Peyer's patch (tissue), 4 donors: Measurements from ENCODE around the gene TMBIM4. TPM values are rescaled to one million over a fixed set of nuclear protein-coding genes. Genes with fewer than 3 reads are reported as not detected.

Source experiments
- DNase-seq, 3 donors: peaks; one replicate each; pipeline ENCODE4 v3.0.0-alpha.2; 2017 to 2019
- H3K27ac ChIP-seq, 4 donors: fragments of 200-600 bp; sonication (generic); one replicate each; pipeline ENCODE4 v1.5.1; 2016 to 2019
- H3K27me3 ChIP-seq, 2 donors: fragments of 200-600 bp; sonication (generic); one replicate each; pipeline ENCODE4 v1.5.1; 2019
- H3K36me3 ChIP-seq, 3 donors: fragments of 200-600 bp; sonication (generic); one replicate each; pipeline ENCODE4 v1.5.1; 2016 to 2019
- H3K4me1 ChIP-seq, 4 donors: fragments of 200-600 bp; sonication (generic); one replicate each; pipeline ENCODE4 v1.5.1; 2016 to 2019
- H3K4me3 ChIP-seq, 4 donors: fragments of 200-600 bp; sonication (generic); 1 replicate in 3 of 4; 2 replicates in 1 of 4; pipeline ENCODE4 v1.5.1; 2016 to 2019; ENCODE audit warnings: mild to moderate bottlenecking in 1 of 4
- H3K9me3 ChIP-seq, 4 donors: fragments of 200-600 bp; sonication (generic); one replicate each; pipeline ENCODE4 v1.5.1; 2016 to 2019; ENCODE audit warnings: mild to moderate bottlenecking in 1 of 4
- POLR2A ChIP-seq, 2 donors: fragments of 450-650 bp; IDR thresholded peaks; one replicate each; pipeline ENCODE4 v1.5.1; 2017; ENCODE audit warnings: antibody characterized with exemption in 2 of 2, mild to moderate bottlenecking in 2 of 2, moderate library complexity in 2 of 2
- total RNA-seq, 4 donors: library from RNA; depleted of rRNA; stranded (reverse); fragments of >200 nt; gene quantifications; one replicate each; pipeline ENCODE4 v1.1.0, GENCODE V29; 2016
- TF ChIP-seq, protein P1 (sequence below), 6 experiments: fragments of 450-650 bp in 4 of 6; fragments of 200-600 bp in 2 of 6; sonication (generic) in 1 of 6; IDR thresholded peaks; one replicate each; pipeline ENCODE4 v1.5.1; 2017 to 2019; ENCODE audit warnings: antibody characterized with exemption in 6 of 6, mild to moderate bottlenecking in 3 of 6, moderate library complexity in 1 of 6

The TMBIM4 gene
- total RNA-seq, 4 donors from 2014 or later: 57.9 to 173 (median 70.7) TPM

DNA sequence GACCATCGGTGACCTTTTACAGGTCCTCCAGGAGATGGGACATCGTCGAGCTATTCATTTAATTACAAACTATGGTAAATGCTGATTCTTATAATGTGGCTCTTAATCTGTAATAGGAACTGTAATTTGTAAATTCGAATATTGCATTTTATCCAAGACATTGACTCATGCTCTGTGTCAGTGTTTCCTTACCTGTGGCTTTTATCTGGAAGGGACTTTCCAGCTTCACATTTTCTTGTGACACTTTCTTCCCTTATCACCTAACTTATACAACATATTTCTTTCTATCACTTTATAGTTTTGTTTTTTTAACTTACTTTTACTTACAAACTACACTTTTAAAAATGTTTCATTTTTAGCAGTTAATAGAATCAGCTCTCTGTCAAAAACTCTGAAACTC is 34.0 kb upstream of the TMBIM4 start:
- TF ChIP-seq, protein P1, sequence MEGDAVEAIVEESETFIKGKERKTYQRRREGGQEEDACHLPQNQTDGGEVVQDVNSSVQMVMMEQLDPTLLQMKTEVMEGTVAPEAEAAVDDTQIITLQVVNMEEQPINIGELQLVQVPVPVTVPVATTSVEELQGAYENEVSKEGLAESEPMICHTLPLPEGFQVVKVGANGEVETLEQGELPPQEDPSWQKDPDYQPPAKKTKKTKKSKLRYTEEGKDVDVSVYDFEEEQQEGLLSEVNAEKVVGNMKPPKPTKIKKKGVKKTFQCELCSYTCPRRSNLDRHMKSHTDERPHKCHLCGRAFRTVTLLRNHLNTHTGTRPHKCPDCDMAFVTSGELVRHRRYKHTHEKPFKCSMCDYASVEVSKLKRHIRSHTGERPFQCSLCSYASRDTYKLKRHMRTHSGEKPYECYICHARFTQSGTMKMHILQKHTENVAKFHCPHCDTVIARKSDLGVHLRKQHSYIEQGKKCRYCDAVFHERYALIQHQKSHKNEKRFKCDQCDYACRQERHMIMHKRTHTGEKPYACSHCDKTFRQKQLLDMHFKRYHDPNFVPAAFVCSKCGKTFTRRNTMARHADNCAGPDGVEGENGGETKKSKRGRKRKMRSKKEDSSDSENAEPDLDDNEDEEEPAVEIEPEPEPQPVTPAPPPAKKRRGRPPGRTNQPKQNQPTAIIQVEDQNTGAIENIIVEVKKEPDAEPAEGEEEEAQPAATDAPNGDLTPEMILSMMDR (IDR thresholded peaks at IDR 0.05): no peak
- no peak for TF ChIP-seq POLR2A (IDR thresholded peaks at IDR 0.05)
- H3K36me3 ChIP-seq: no peaks in the 10 kb centered on the region
- no peak overlapping the region for H3K27ac ChIP-seq
- H3K9me3 ChIP-seq: no peaks in the 10 kb centered on the region
- no peaks in the 10 kb centered on the region for H3K4me1 ChIP-seq
- DNase-seq: no peak
- H3K4me3 ChIP-seq: no peak overlapping the region
- H3K27me3 ChIP-seq: no peaks in the 10 kb centered on the region

DNA sequence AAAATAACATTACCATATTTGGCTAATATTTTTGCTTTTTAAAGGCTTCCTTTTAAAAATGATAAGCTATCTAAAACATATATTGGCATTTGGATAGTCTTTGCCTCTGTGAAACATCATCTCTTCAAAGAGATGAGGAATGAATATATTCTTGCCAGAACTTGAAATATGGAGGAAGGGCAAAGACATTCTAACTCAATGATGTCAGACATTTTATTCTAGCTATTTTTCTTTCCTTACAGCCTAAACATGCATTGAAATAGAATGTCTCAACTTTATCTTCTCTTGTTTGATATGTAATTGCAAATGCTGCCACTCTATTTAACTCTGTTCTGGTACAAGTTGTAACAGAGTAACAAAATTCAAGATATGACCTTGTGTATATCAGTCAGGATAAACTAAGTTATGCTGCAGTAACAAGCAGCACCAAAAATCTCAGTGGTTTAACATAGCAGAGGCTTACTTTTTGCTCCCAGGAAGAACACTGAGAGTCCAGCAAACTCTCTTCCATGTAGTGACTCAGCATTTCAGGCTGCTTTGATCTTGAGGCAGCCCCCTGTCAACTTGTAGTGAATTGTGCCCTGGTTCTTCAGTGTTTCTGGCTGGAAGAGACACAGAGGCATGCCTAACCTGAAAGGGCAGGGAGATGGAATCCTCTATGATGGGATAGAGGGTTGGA is 30.2 kb upstream of the TMBIM4 start:
- Histone ChIP-seq H3K27ac (no peak overlapping the region), H3K9me3 (no peaks in the 10 kb centered on the region), H3K4me1 (no peaks in the 10 kb centered on the region), H3K36me3 (no peaks in the 10 kb centered on the region), H3K27me3 (no peaks in the 10 kb centered on the region), H3K4me3 (no peak overlapping the region)
- DNase-seq: no peak
- TF ChIP-seq POLR2A (IDR thresholded peaks at IDR 0.05): no peak
- TF ChIP-seq, protein P1 (IDR thresholded peaks at IDR 0.05): no peak

DNA sequence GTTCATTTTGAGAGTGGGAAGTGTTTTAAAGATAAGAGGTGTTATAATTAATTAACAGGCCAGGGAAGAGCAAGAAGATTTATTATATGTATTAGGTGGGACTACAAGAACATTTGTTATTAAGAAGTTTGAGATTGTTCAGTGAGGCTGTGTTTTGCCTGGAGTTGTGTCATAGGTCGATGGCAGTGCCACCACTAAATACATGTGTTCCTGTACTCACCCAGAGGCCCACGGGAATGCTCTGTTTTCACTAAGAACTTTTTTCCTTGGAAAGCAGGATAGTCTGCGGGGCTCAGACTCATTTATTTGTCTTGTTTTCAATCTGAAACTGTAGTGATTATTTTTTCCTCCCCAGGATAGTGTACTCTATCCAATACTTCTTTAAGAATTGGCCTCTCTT is 29.3 kb upstream of the TMBIM4 start:
- Histone ChIP-seq H3K4me1 (no peaks in the 10 kb centered on the region), H3K9me3 (no peaks in the 10 kb centered on the region), H3K27me3 (no peaks in the 10 kb centered on the region), H3K36me3 (no peaks in the 10 kb centered on the region), H3K4me3 (no peak overlapping the region), H3K27ac (no peak overlapping the region)
- no peak for DNase-seq
- no peak for TF ChIP-seq POLR2A (IDR thresholded peaks at IDR 0.05)
- TF ChIP-seq, protein P1 (IDR thresholded peaks at IDR 0.05): no peak

DNA sequence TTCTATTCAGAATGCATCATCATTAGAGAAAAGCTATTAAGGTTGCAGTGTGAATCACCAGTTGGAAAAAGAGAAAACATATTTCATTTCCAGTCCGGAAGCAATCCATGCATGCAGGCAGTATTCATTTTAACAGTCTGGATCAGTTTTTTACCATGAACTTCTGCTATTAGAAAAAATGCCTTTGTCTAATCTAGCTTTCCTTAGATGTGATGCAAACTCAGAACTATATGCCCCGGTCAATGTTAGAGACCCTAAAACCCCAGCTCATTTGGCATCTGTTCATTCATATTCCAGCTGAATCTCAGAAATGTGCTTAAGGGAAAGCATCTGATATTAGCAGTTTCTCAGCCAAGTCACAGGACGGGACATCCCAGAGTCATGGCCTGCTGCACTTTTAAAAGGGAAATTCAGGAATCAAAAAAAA is 27.7 kb upstream of the TMBIM4 start:
- no peak overlapping the region for H3K4me3 ChIP-seq
- H3K9me3 ChIP-seq: no peaks in the 10 kb centered on the region
- H3K27me3 ChIP-seq: no peaks in the 10 kb centered on the region
- no peaks in the 10 kb centered on the region for H3K4me1 ChIP-seq
- no peak for DNase-seq
- TF ChIP-seq, protein P1 (IDR thresholded peaks at IDR 0.05): no peak
- no peak for TF ChIP-seq POLR2A (IDR thresholded peaks at IDR 0.05)
- no peak overlapping the region for H3K27ac ChIP-seq
- no peaks in the 10 kb centered on the region for H3K36me3 ChIP-seq

DNA sequence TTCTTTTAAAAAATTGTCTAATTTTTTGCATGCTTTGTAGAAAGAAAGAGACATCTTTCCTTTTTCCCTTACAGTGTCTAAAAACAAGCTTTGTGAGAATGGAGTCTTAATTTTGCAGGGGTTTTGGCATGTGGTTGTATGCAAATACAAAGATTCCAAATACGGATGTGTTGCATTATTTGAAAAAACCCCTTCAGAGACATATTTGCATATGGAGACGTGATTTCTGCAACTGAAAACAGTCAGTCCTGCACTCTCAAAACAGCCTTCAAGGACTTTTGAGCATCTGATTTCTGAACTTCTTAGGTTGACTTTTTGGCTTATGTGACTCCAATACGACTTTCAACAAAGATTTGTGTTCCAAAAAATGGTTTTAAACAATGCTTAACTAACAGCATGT is 27.0 kb upstream of the TMBIM4 start:
- H3K9me3 ChIP-seq: no peaks in the 10 kb centered on the region
- no peaks in the 10 kb centered on the region for H3K36me3 ChIP-seq
- no peak overlapping the region for H3K27ac ChIP-seq
- no peaks in the 10 kb centered on the region for H3K27me3 ChIP-seq
- no peak for DNase-seq
- H3K4me1 ChIP-seq: no peaks in the 10 kb centered on the region
- no peak for TF ChIP-seq POLR2A (IDR thresholded peaks at IDR 0.05)
- TF ChIP-seq, protein P1 (IDR thresholded peaks at IDR 0.05): no peak
- H3K4me3 ChIP-seq: no peak overlapping the region

DNA sequence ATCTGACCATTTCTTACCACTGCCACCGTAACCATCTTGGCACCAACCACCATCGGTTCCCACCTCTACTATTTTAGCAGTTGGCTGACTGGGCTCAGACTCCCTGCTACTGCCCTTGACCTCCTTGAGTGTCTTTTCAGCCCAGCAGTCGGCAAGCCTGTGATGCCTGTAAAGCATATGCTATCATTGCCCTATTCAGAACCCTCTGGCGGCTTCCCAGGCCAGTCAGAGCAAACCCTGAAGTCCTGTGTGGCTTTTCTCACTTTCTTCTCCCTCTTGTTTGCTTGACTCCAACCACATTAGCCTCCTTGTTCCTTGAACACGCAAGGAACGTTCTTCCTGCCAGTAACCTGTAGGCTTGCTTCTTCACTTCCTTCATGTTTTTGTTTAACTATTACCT is 25.4 kb upstream of the TMBIM4 start:
- DNase-seq: no peak
- no peaks in the 10 kb centered on the region for H3K9me3 ChIP-seq
- H3K4me1 ChIP-seq: no peaks in the 10 kb centered on the region
- TF ChIP-seq, protein P1 (IDR thresholded peaks at IDR 0.05): no peak
- no peak for TF ChIP-seq POLR2A (IDR thresholded peaks at IDR 0.05)
- no peak overlapping the region for H3K4me3 ChIP-seq
- H3K36me3 ChIP-seq: no peaks in the 10 kb centered on the region
- H3K27me3 ChIP-seq: no peaks in the 10 kb centered on the region
- no peak overlapping the region for H3K27ac ChIP-seq
